Endothelial cell of umbilical vein (primary cell): ENCODE measurements around the gene VPS8. TPM values are rescaled to one million over a fixed set of nuclear protein-coding genes. Genes with fewer than 3 reads are reported as not detected.

Experiments
- BruUV-seq: library from RNA; stranded (reverse); fragments of 400-500 nt; replicated peaks from 2 replicates; lab custom pipeline; 2021; lab: Mats Ljungman, UMichigan
- CTCF ChIA-PET: fragments of 300-600, 350-600 bp; sonication (Branson Sonifier 250); formaldehyde crosslinking; loops from one replicate; lab custom pipeline; 2021; ENCODE audit warnings: antibody characterized with exemption, inconsistent platforms; lab: Charles Lee
- POLR2A ChIA-PET: fragments of 300-600, 350-600 bp; sonication (Branson Sonifier 250); formaldehyde crosslinking; loops from one replicate; lab custom pipeline; 2021; ENCODE audit warnings: antibody characterized with exemption, inconsistent platforms; lab: Charles Lee
- DNase-seq: peaks from one replicate; pipeline ENCODE4 v3.0.0-alpha.2; 2011; ENCODE audit warnings: low read depth, low spot score
- FAIRE-seq: peaks from 2 replicates; lab custom pipeline; 2011; peaks lifted over from hg19 to GRCh38; lab: Jason Lieb, UNC
- H2AFZ ChIP-seq: 2 replicates; pipeline ENCODE4 v1.6.0; 2012; ENCODE audit warnings: low read depth, low read length, control low read depth, inconsistent platforms
- H3K27ac ChIP-seq: 2 replicates; pipeline ENCODE4 v1.5.1; 2011; ENCODE audit warnings: low read depth, mild to moderate bottlenecking, control low read depth, low read length, moderate library complexity; ENCODE audit not compliant: insufficient read depth
- H3K27me3 ChIP-seq, 2 experiments: 2 replicates each; pipeline versions ENCODE4 v1.6.0 to v1.6.1; 2011; ENCODE audit warnings: low read length in 2 of 2, mixed read lengths in 1 of 2; ENCODE audit not compliant: control insufficient read depth in 2 of 2, insufficient read depth in 2 of 2
- H3K36me3 ChIP-seq, 2 experiments: 2 replicates in 1 of 2; 3 replicates in 1 of 2; pipeline ENCODE4 v1.5.1; 2011; ENCODE audit warnings: low read length in 2 of 2, mild to moderate bottlenecking in 1 of 2, moderate library complexity in 1 of 2; ENCODE audit not compliant: control insufficient read depth in 2 of 2, insufficient read depth in 2 of 2; ENCODE audit errors: extremely low read depth in 1 of 2
- H3K4me1 ChIP-seq: 3 replicates; pipeline ENCODE4 v1.5.1; 2011; ENCODE audit warnings: mild to moderate bottlenecking, low read length; ENCODE audit not compliant: control insufficient read depth, insufficient read depth; ENCODE audit errors: extremely low read depth
- H3K4me2 ChIP-seq: 2 replicates; pipeline ENCODE4 v1.6.1; 2011; ENCODE audit warnings: low read length, control low read depth, mixed read lengths; ENCODE audit not compliant: insufficient read depth
- H3K4me3 ChIP-seq, 3 experiments: fragments of 200-600 bp in 1 of 3; sonication (generic), shearing (Covaris generic) in 1 of 3; replicated peaks in 1 of 3; 2 replicates each; pipeline ENCODE4 v1.5.1; 2011 to 2016; ENCODE audit warnings: control low read depth in 3 of 3, low read length in 3 of 3, mild to moderate bottlenecking in 2 of 3, inconsistent platforms in 1 of 3, low read depth in 1 of 3, moderate library complexity in 1 of 3; ENCODE audit not compliant: insufficient read depth in 1 of 3
- H3K79me2 ChIP-seq: 2 replicates; pipeline ENCODE4 v1.6.0; 2012; ENCODE audit warnings: low read length, inconsistent platforms; ENCODE audit not compliant: control insufficient read depth, insufficient read depth
- H3K9ac ChIP-seq: replicated peaks from 2 replicates; pipeline ENCODE3; 2011; ENCODE audit warnings: low read length, control low read depth; ENCODE audit not compliant: insufficient read depth; ENCODE audit errors: extremely low read depth
- H3K9me1 ChIP-seq: replicated peaks from 3 replicates; pipeline ENCODE4 v1.6.0; 2011; ENCODE audit warnings: mild to moderate bottlenecking, low read length; ENCODE audit not compliant: control insufficient read depth, insufficient read depth; ENCODE audit errors: extremely low read depth
- H3K9me3 ChIP-seq: replicated peaks from 2 replicates; pipeline ENCODE4 v1.5.1; 2012; ENCODE audit warnings: low read length, inconsistent platforms; ENCODE audit not compliant: control insufficient read depth, insufficient read depth
- H4K20me1 ChIP-seq: replicated peaks from 2 replicates; pipeline ENCODE3; 2011; ENCODE audit warnings: mild to moderate bottlenecking, low read length; ENCODE audit not compliant: control insufficient read depth, insufficient read depth; ENCODE audit errors: extremely low read depth
- CTCF ChIP-seq, 2 donors: IDR thresholded peaks; 1 replicate in 1 of 2; 2 replicates in 1 of 2; pipeline ENCODE4 v1.5.1; 2011; ENCODE audit warnings: low read length in 2 of 2, mild to moderate bottlenecking in 2 of 2, moderate library complexity in 2 of 2, control low read depth in 1 of 2, inconsistent platforms in 1 of 2, low read depth in 1 of 2; ENCODE audit not compliant: insufficient read depth in 1 of 2; ENCODE audit errors: extremely low read depth in 1 of 2
- EZH2 ChIP-seq: IDR thresholded peaks from 2 replicates; pipeline ENCODE4 v1.6.1; 2012; ENCODE audit warnings: borderline replicate concordance, low read depth, mild to moderate bottlenecking, moderate library complexity, low read length, inconsistent platforms; ENCODE audit not compliant: severe bottlenecking
- FOS ChIP-seq: IDR thresholded peaks from 2 replicates; pipeline ENCODE4 v1.6.1; 2011; ENCODE audit warnings: mild to moderate bottlenecking, low read length, moderate library complexity, borderline replicate concordance; ENCODE audit not compliant: insufficient read depth
- GATA2 ChIP-seq: IDR thresholded peaks from 2 replicates; pipeline ENCODE4 v1.7.0; 2011; ENCODE audit warnings: low read depth, mild to moderate bottlenecking, moderate library complexity, mixed read lengths, low read length; ENCODE audit not compliant: insufficient read length, insufficient read depth
- JUN ChIP-seq: IDR thresholded peaks from 2 replicates; pipeline ENCODE4 v1.6.1; 2011; ENCODE audit warnings: borderline replicate concordance, low read depth; ENCODE audit not compliant: insufficient read length, insufficient read depth
- MAX ChIP-seq: IDR thresholded peaks from 2 replicates; pipeline ENCODE4 v1.6.1; 2011; ENCODE audit not compliant: insufficient read depth, insufficient read length
- MYC ChIP-seq: IDR thresholded peaks from one replicate; pipeline ENCODE4 v1.6.1; 2011; ENCODE audit warnings: mild to moderate bottlenecking, low read depth, low read length
- POLR2A ChIP-seq: IDR thresholded peaks from 2 replicates; pipeline ENCODE4 v1.6.1; 2012; ENCODE audit warnings: low read depth, mild to moderate bottlenecking, control low read depth, low read length
- POLR2AphosphoS5 ChIP-seq: IDR thresholded peaks from 2 replicates; pipeline ENCODE4 v1.6.1; 2012; ENCODE audit warnings: low read depth, mild to moderate bottlenecking, control low read depth, low read length, moderate library complexity; ENCODE audit not compliant: insufficient read depth
- dilution Hi-C: fragments of 300-500 bp; cut with MboI; formaldehyde crosslinking; loops from one replicate; pipeline ENCODE4 v1.15.0; 2019; ENCODE audit warnings: low sequenced_read_pairs; ENCODE audit not compliant: extremely low pct_ligation_motif_present
- intact Hi-C: fragments of 100-400 bp; cut with micrococcal nuclease; formaldehyde crosslinking; loops from one replicate; pipeline ENCODE4 v1.10.0; 2022
- polyA plus RNA-seq, 4 experiments: library from polyadenylated mRNA; depleted of rRNA in 3 of 4; stranded (reverse) in 3 of 4; unstranded in 1 of 4; fragments of >200 nt; gene quantifications; 2 replicates each; pipeline versions ENCODE4 v1.2.1 to v1.2.3, GENCODE V29; 2011 to 2012; ENCODE audit warnings: missing spikeins in 1 of 4
- total RNA-seq: library from RNA; stranded (reverse); gene quantifications from 2 replicates; pipeline ENCODE4 v1.2.3, GENCODE V29; 2021

Gene VPS8
- total and polyA plus RNA-seq, 2 donors (not counting 3 experiments of a cell fraction or from before 2014, with no cell fraction given): 13.7 to 51.6 TPM

GRCh38 chr3:184802150-184802549 is 9.8 kb upstream of the VPS8 start:
- Histone ChIP-seq H3K79me2 (no peaks in the 10 kb centered on the region), H2AFZ (no peak overlapping the region), H3K4me3 (no peak overlapping the region), H3K9me1 (no peaks in the 10 kb centered on the region), H3K9me3 (no peaks in the 10 kb centered on the region), H3K4me2 (no peak overlapping the region), H3K27me3 (peaks cover 22 to 35% of the 10 kb centered on the region in 2 experiments), H3K4me1 (no peaks in the 10 kb centered on the region), H3K36me3 (no peaks in the 10 kb centered on the region), H3K27ac (no peak overlapping the region), H3K9ac (no peak overlapping the region), H4K20me1 (no peaks in the 10 kb centered on the region)
- CTCF ChIA-PET: interaction anchor here (1.4 to 4.2 kb wide), 2 partner anchors 15 to 23 kb away, joined by 5 to 27 read pairs; no protein-coding TSS in a partner anchor
- no TSS peak for BruUV-seq
- TF ChIP-seq FOS: no peak
- TF ChIP-seq GATA2: no peak
- TF ChIP-seq EZH2: no peak
- TF ChIP-seq POLR2AphosphoS5: no peak
- TF ChIP-seq MYC: no peak
- no peak for TF ChIP-seq MAX
- no peak for TF ChIP-seq POLR2A
- no peak for TF ChIP-seq JUN
- TF ChIP-seq CTCF (IDR thresholded peaks at IDR 0.05; ENCODE audit: extremely low read depth in 1 of 2, insufficient read depth in 1 of 2, low read depth in 1 of 2, low read length in 2 of 2): no peak
- intact Hi-C loops: no loop called here
- FAIRE-seq (no peak), DNase-seq (no peak)
- POLR2A ChIA-PET: no interaction called here
- dilution Hi-C loops: no loop called here
